Heart right ventricle (tissue), 16 donors: ENCODE results near the gene CPEB1. TPM values are rescaled to one million over a fixed set of nuclear protein-coding genes. Genes with fewer than 3 reads are reported as not detected.

Source experiments
- ATAC-seq, 8 donors: fragments of 200-7000 bp; cut with Tn5 transposase; one replicate each; pipeline ENCODE4 v1.9.1; 2020; ENCODE audit warnings: mild to moderate bottlenecking in 8 of 8, moderate library complexity in 8 of 8, moderate number of reproducible peaks in 1 of 8
- DNase-seq, 2 donors: peaks; one replicate each; pipeline ENCODE4 v3.0.0-alpha.2; 2020
- H3K27ac ChIP-seq, 10 donors: fragments of 200-600 bp; sonication (generic) in 2 of 10; one replicate each; pipeline versions ENCODE4 v1.5.0 to v1.8.0; 2020 to 2022; ENCODE audit warnings: mild to moderate bottlenecking in 3 of 10
- H3K27me3 ChIP-seq, 7 donors: fragments of 200-600 bp; one replicate each; pipeline ENCODE4 v1.8.0; 2021 to 2022; ENCODE audit warnings: mild to moderate bottlenecking in 2 of 7
- H3K36me3 ChIP-seq, 9 donors: fragments of 200-600 bp; sonication (generic) in 1 of 9; one replicate each; pipeline versions ENCODE4 v1.5.0 to v1.8.0; 2020 to 2022; ENCODE audit warnings: mild to moderate bottlenecking in 2 of 9
- H3K4me1 ChIP-seq, 9 donors: fragments of 200-600 bp; sonication (generic) in 1 of 9; one replicate each; pipeline versions ENCODE4 v1.5.0 to v1.8.0; 2020 to 2022; ENCODE audit warnings: mild to moderate bottlenecking in 4 of 9
- H3K4me3 ChIP-seq, 10 donors: fragments of 200-600 bp; sonication (generic) in 2 of 10; one replicate each; pipeline versions ENCODE4 v1.5.0 to v1.8.0; 2020 to 2022; ENCODE audit warnings: mild to moderate bottlenecking in 7 of 10, moderate library complexity in 2 of 10
- H3K9me3 ChIP-seq, 11 donors: fragments of 200-600 bp in 10 of 11; sonication (generic) in 2 of 11; one replicate each; pipeline versions ENCODE4 v1.5.0 to v1.8.0; 2013 to 2022; ENCODE audit warnings: mild to moderate bottlenecking in 2 of 11, control low read depth in 1 of 11, moderate library complexity in 1 of 11
- WGBS, 2 donors: extraction: QIAGEN DNeasy Blood & Tissue Kit; methylation state at CpG; one replicate each; pipeline ENCODE4 v1.1.7; 2013; ENCODE audit warnings: inconsistent platforms in 1 of 2; 5-methylcytosine and 5-hydroxymethylcytosine counted together
- intact Hi-C, 10 donors: fragments of 100-400 bp; cut with DNase I; formaldehyde crosslinking; loops; one replicate each; pipeline versions ENCODE4 v1.11.1 to v1.14.2; 2022
- polyA plus RNA-seq, 2 donors: library from polyadenylated mRNA; stranded (reverse); fragments of 200-250 nt; gene quantifications; one replicate each; pipeline ENCODE4 v1.2.3, GENCODE V29; 2013
- total RNA-seq, 10 donors: library from RNA; stranded (reverse); fragmentation: NEBNext Ultra II Directional in 3 of 10; extraction: Animal tissue kit (Norgen Biotek cat#: 25700) in 3 of 10; gene quantifications; one replicate each; pipeline versions ENCODE4 v1.2.1 to v1.2.4, GENCODE V29; 2021 to 2023
- TF ChIP-seq, protein P1 (sequence below), 9 donors: fragments of 200-600 bp; sonication (generic) in 2 of 9; IDR thresholded peaks; one replicate each; pipeline versions ENCODE4 v1.5.0 to v1.8.0; 2021 to 2022; ENCODE audit warnings: antibody characterized with exemption in 9 of 9, mild to moderate bottlenecking in 5 of 9, moderate library complexity in 1 of 9
- donor health status: Arrhythmogenic right ventricular cardiomyopathy.
- donor health status: ischemic (EF 13 %, LVEDD 7.1; RV severe dilation, severe dysfunction).
- donor health status: healthy with polysubstance abuse.
- donor health status: DM: no; HTN: yes; CAD: no.
- donor health status: DM: no; HTN: no; CAD: no.
- donor health status: ischemic (EF 25% LVEDD 6.9; RV normal size, moderate dysfunction).
- donor health status: ischemic (EF 25% LVEDD 5.7; RV mildly dilated, moderate dysfunction).
- donor health status: healthy.
- donor health status: DM: yes; HTN: yes; CAD: no.
- donor health status: Ischemic cardiomyopathy.
- donor health status: ischemic (EF 35%, LVEDD 5.7; RV mildly dilated, moderate dysfunction).
- donor health status: nonischemic (EF 11% LVEDD 7.7; RV severe dilation, severe dysfunction).
- donor health status: DM: yes; HTN: yes; CAD: no.
- donor health status: PGD.
- donor health status: ischemic (EF 29% LVEDD 5.4; RV normal size, mild dysfunction).
- donor health status: nonischemic (EF 23%, LVEDD 6.1; RV moderate dilation, normal function).

Gene CPEB1
- total and polyA plus RNA-seq, 12 donors, result 0.20 to 5.2 (median 1.4) TPM

DNA sequence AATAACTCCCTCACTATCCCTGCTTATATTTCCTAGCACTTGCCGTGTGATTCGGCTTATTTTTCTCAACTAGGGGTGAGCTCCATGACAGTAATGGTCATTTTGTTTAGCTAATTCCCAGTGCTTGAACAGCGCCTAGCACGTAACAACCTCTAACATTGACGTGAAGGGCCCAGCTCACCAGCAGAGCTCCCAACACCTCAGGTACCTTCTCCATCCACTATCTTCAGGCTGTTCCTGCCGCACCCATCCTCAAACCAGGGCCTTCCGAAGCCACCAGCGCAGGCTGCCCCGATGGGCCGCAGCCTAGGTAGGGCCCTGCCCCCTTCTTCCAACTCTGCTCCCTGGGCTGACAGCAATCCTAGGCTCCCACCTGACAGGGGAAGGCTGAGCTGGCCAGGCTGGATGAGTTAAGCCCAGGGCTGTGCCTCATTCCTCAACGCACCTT is 106.2 kb downstream of the CPEB1 start:
- ATAC-seq, result peak in 6 of 8 donors; percentile 1 to 15 (median 2)
- peaks cover 2 to 43% (median 35%) of the 10 kb centered on the region in 9 donors for H3K4me1 ChIP-seq
- no peak for DNase-seq

DNA sequence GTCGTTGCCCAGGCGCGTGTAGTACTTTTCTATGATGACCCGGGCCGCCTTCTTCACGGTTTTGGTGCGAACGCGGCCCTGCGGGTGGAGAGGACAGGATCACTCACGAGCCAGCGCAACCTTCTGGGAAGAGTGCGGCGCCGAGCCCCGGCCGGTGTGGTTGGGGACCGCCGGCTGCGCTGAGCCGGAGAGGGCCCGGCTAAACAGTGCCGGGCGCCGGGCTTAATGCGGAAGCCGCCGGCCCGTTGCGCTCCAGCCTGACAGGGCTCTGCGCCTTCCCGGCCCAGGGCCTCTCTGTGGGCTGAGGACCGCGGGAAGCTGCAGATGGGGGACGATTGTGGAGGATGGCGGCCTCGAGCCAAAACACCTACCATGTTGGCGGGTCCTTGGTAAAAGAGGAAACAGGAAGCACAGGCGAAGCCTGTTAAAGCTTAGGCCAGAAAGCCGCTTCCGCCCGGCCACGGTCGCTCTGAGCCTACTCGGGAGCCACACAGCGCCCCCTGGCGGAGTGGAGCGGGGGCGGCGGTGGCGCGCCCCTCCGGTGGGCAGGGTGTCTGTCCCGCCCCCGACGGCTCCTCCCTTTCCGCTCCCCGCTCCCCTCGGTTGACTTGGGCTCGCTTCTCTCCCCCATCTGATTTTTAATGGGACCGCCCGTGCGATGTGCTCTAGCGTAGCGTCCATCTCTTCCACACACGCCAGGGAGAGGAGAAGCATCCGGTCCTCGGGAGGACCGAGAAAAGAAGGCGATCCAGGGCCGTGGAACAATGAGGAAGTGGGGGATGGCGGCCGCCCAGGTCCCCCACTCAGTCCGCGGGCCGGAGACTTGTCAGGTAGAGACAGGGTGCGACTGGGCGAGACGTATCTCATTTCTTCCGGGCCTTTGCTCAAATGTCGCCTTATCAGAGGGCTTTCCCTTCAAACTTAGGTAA is 106.8 kb downstream of the CPEB1 start, which contains the start of gene RPS17:
Gene RPS17 (minus strand): TSS at position 403 of the 929 bp plus-strand sequence. CDS start 29 bp downstream, at position 374.
- Histone ChIP-seq H3K4me1 (peaks cover 2 to 47% (median 41%) of the 10 kb centered on the region in 9 donors), H3K27me3 (peaks cover 0 to 4% (median 0%) of the 10 kb centered on the region in 7 donors), H3K27ac (peak within 1 kb of the TSS; percentile 51 to 96 (median 90)), H3K4me3 (peak within 1 kb of the TSS; percentile 65 to 98 (median 88)), H3K9me3 (no peaks in the 10 kb centered on the region), H3K36me3 (peaks cover 0 to 36% (median 31%) of the 10 kb centered on the region in 9 donors)
- ATAC-seq (peak; percentile 97 to 99 (median 98)), DNase-seq (peak; percentile 96 to 98)
- intact Hi-C loops, result loop anchor here in 4 of 10 donors (5.0 to 10.0 kb wide), 6 partner anchors 204 to 474 kb away; partner anchors contain the start of genes C15orf40 (in 1 of the 4), FSD2 (in 1 of the 4) and WHAMM (in 1 of the 4)
- WGBS, 2 donors, result 0 to 1% methylated on average over 80 to 81 of the region's 81 CpGs
- TF ChIP-seq, protein P1, sequence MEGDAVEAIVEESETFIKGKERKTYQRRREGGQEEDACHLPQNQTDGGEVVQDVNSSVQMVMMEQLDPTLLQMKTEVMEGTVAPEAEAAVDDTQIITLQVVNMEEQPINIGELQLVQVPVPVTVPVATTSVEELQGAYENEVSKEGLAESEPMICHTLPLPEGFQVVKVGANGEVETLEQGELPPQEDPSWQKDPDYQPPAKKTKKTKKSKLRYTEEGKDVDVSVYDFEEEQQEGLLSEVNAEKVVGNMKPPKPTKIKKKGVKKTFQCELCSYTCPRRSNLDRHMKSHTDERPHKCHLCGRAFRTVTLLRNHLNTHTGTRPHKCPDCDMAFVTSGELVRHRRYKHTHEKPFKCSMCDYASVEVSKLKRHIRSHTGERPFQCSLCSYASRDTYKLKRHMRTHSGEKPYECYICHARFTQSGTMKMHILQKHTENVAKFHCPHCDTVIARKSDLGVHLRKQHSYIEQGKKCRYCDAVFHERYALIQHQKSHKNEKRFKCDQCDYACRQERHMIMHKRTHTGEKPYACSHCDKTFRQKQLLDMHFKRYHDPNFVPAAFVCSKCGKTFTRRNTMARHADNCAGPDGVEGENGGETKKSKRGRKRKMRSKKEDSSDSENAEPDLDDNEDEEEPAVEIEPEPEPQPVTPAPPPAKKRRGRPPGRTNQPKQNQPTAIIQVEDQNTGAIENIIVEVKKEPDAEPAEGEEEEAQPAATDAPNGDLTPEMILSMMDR (IDR thresholded peaks at IDR 0.05), result peak; percentile 98 to 100 (median 100)

More for the DNA sequence above, 106.2 kb downstream of the CPEB1 start:
- H3K36me3 ChIP-seq, result peaks cover 0 to 30% (median 27%) of the 10 kb centered on the region in 9 donors
- peak overlapping the region; percentile 65 to 98 (median 88) for H3K4me3 ChIP-seq
- peaks cover 0 to 4% (median 0%) of the 10 kb centered on the region in 7 donors for H3K27me3 ChIP-seq
- intact Hi-C loops, result loop anchor here in 4 of 10 donors (5.0 to 10.0 kb wide), 6 partner anchors 204 to 474 kb away; partner anchors contain the start of genes C15orf40 (in 1 of the 4), FSD2 (in 1 of the 4) and WHAMM (in 1 of the 4)
- H3K9me3 ChIP-seq, result no peaks in the 10 kb centered on the region
- H3K27ac ChIP-seq, result peak overlapping the region; percentile 51 to 96 (median 90)
- TF ChIP-seq, protein P1 (IDR thresholded peaks at IDR 0.05), result no peak
- 28 to 37% methylated on average over 11 of the region's 11 CpGs for WGBS, 2 donors

DNA sequence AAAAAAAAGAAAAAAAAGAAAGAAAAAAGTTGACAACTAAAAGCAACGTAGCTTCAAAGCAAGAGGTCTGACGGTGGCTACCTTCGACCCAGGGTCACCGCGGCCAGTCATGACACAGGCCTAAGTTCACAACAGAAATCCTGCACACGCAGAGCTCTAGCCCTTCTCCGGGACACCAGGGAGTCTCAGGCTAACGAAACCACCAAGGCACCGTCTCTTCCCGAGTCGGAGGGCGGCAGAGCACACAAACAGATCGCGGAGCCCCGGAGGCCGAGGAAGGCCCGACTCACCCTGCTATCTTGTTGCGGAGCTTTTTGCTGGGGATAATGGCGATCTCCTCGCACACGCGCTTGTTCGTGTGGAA is 107.5 kb downstream of the CPEB1 start:
- WGBS, 2 donors, result 1% methylated on average over 23 of the region's 23 CpGs
- peak overlapping the region; percentile 65 to 98 (median 88) for H3K4me3 ChIP-seq
- H3K27me3 ChIP-seq, result peaks cover 0 to 4% (median 0%) of the 10 kb centered on the region in 7 donors
- H3K9me3 ChIP-seq, result no peaks in the 10 kb centered on the region
- peaks cover 0 to 43% (median 34%) of the 10 kb centered on the region in 9 donors for H3K36me3 ChIP-seq
- DNase-seq, result no peak
- intact Hi-C loops, result loop anchor here in 5 of 10 donors (5.0 to 10.0 kb wide), 7 partner anchors 205 to 475 kb away; partner anchors contain the start of genes C15orf40 (in 1 of the 5), FSD2 (in 1 of the 5) and WHAMM (in 1 of the 5)
- H3K4me1 ChIP-seq, result peaks cover 2 to 47% (median 41%) of the 10 kb centered on the region in 9 donors
- peak in 5 of 8 donors; percentile 1 to 9 (median 2) for ATAC-seq
- peak overlapping the region in 9 of 10 donors; percentile 66 to 96 (median 90) for H3K27ac ChIP-seq
- TF ChIP-seq, protein P1 (IDR thresholded peaks at IDR 0.05), result no peak
